Measurements from ENCODE around the gene PRG3. TPM values are rescaled to one million over a fixed set of nuclear protein-coding genes. Genes with fewer than 3 reads are reported as not detected.
"Not testable (repeated sequence)": the region's sequence is repeated elsewhere in the genome, so short reads cannot be mapped to it uniquely, and the experiment has no call there.

The PRG3 gene
- total RNA-seq, 1 experiment from 2014 or later: not detected

DNA sequence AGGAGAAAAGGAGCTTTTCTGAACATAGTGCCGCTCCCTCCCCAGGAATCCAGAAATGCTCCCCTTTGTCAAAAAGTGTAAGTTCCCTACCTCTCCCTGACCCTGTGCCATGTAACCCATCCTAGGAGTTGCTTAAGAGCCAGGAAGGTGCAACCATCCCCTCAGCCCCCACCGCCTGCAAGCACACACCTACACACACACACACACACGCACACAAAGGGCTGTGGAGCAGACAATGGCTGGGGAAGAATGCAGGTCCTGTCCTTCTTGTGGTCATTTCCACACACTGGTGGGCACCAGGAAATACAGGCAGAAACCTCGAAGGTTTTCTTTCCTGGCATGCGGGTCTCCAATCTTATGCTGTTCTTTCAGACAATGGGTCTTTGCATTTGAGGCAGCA is 41.6 kb downstream of the PRG3 start (continued):
- TF ChIP-seq, protein P1, sequence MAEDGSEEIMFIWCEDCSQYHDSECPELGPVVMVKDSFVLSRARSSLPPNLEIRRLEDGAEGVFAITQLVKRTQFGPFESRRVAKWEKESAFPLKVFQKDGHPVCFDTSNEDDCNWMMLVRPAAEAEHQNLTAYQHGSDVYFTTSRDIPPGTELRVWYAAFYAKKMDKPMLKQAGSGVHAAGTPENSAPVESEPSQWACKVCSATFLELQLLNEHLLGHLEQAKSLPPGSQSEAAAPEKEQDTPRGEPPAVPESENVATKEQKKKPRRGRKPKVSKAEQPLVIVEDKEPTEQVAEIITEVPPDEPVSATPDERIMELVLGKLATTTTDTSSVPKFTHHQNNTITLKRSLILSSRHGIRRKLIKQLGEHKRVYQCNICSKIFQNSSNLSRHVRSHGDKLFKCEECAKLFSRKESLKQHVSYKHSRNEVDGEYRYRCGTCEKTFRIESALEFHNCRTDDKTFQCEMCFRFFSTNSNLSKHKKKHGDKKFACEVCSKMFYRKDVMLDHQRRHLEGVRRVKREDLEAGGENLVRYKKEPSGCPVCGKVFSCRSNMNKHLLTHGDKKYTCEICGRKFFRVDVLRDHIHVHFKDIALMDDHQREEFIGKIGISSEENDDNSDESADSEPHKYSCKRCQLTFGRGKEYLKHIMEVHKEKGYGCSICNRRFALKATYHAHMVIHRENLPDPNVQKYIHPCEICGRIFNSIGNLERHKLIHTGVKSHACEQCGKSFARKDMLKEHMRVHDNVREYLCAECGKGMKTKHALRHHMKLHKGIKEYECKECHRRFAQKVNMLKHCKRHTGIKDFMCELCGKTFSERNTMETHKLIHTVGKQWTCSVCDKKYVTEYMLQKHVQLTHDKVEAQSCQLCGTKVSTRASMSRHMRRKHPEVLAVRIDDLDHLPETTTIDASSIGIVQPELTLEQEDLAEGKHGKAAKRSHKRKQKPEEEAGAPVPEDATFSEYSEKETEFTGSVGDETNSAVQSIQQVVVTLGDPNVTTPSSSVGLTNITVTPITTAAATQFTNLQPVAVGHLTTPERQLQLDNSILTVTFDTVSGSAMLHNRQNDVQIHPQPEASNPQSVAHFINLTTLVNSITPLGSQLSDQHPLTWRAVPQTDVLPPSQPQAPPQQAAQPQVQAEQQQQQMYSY (CRISPR knock-in tag; IDR thresholded peaks at IDR 0.05): no peak
- TF ChIP-seq, protein P2, sequence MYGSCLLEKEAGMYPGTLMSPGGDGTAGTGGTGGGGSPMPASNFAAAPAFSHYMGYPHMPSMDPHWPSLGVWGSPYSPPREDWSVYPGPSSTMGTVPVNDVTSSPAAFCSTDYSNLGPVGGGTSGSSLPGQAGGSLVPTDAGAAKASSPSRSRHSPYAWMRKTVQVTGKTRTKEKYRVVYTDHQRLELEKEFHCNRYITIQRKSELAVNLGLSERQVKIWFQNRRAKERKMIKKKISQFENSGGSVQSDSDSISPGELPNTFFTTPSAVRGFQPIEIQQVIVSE (CRISPR knock-in tag; IDR thresholded peaks at IDR 0.05; ENCODE audit: borderline replicate concordance): no peak
- no peak for TF ChIP-seq TCF7 (CRISPR knock-in tag; IDR thresholded peaks at IDR 0.05; ENCODE audit: low read depth)
- TF ChIP-seq ZNF416 (CRISPR knock-in tag; IDR thresholded peaks at IDR 0.05): no peak
- TF ChIP-seq NFATC4 (CRISPR knock-in tag; IDR thresholded peaks at IDR 0.05): no peak
- no peak for TF ChIP-seq NFE2L1 (CRISPR knock-in tag; IDR thresholded peaks at IDR 0.05)
- no peak for TF ChIP-seq NR3C1 (CRISPR knock-in tag; conservative IDR thresholded peaks at IDR 0.05; ENCODE audit: low read depth)
- no peak for TF ChIP-seq FOXK1 (CRISPR knock-in tag; IDR thresholded peaks at IDR 0.05)
- TF ChIP-seq ZNF121 (CRISPR knock-in tag; IDR thresholded peaks at IDR 0.05): no peak
- no peak for TF ChIP-seq IRF2 (CRISPR knock-in tag; IDR thresholded peaks at IDR 0.05; ENCODE audit: borderline replicate concordance, low read depth)
- TF ChIP-seq, protein P3, sequence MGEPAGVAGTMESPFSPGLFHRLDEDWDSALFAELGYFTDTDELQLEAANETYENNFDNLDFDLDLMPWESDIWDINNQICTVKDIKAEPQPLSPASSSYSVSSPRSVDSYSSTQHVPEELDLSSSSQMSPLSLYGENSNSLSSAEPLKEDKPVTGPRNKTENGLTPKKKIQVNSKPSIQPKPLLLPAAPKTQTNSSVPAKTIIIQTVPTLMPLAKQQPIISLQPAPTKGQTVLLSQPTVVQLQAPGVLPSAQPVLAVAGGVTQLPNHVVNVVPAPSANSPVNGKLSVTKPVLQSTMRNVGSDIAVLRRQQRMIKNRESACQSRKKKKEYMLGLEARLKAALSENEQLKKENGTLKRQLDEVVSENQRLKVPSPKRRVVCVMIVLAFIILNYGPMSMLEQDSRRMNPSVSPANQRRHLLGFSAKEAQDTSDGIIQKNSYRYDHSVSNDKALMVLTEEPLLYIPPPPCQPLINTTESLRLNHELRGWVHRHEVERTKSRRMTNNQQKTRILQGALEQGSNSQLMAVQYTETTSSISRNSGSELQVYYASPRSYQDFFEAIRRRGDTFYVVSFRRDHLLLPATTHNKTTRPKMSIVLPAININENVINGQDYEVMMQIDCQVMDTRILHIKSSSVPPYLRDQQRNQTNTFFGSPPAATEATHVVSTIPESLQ (CRISPR knock-in tag; IDR thresholded peaks at IDR 0.05): no peak
- no peak for TF ChIP-seq ZNF317 (CRISPR knock-in tag; IDR thresholded peaks at IDR 0.05; ENCODE audit: borderline replicate concordance, low read depth)

DNA sequence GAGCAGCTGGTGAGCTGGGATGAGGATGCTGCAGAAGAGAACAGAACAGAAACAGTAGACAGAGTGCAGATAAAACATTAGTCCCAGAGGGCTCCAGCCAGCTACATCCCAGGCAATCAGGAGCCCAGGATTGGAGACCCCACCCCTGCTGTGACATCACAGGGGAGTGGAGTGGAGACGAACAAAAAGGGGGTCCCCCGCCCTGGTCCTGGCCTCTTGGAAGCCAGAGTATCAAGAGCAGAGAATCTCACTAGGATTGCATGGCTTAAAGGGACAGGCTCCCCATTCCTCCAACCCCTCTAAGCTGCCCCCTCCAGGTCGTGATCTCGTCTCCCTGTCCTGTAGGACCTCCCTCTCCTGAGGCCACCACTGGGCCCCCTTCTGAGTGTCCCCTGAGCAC is 42.8 kb downstream of the PRG3 start, which contains the start of gene P2RX3:
P2RX3 (plus strand) TSS at position 211 of the 400 bp plus-strand sequence. CDS start 199 bp downstream, outside the sequence.
- ChIA-PET POLR2A (no interaction called here), CTCF (interaction anchor here (0.9 to 3.7 kb wide), 7 partner anchors 12 to 145 kb away, joined by 3 to 22 read pairs (median 4); partner anchors contain the start of gene TNKS1BP1)
- ATAC-seq (no peak), DNase-seq (ENCODE audit: low spot score) (no peak)
- Mint-ChIP-seq H3K36me3 (peaks cover 15% of the 10 kb centered on the region), H3K9me3 (no peaks in the 10 kb centered on the region), H3K4me1 (peaks cover 54% of the 10 kb centered on the region), H3K27me3 (ENCODE audit: low read depth) (peaks cover 18% of the 10 kb centered on the region), H3K4me3 (no peak within 1 kb of the TSS), H3K27ac (no peak within 1 kb of the TSS)
- TF ChIP-seq ZNF671 (CRISPR knock-in tag; IDR thresholded peaks at IDR 0.05) (no peak), IRF2 (CRISPR knock-in tag; IDR thresholded peaks at IDR 0.05; ENCODE audit: borderline replicate concordance, low read depth) (no peak), TP53 (CRISPR knock-in tag; IDR thresholded peaks at IDR 0.05) (no peak), ATF1 (CRISPR knock-in tag; IDR thresholded peaks at IDR 0.05) (no peak), ETV6 (CRISPR knock-in tag; IDR thresholded peaks at IDR 0.05) (no peak), FOXJ3 (CRISPR knock-in tag; IDR thresholded peaks at IDR 0.05; ENCODE audit: borderline replicate concordance) (no peak), ZNF121 (CRISPR knock-in tag; IDR thresholded peaks at IDR 0.05) (no peak), PRRX2 (CRISPR knock-in tag; IDR thresholded peaks at IDR 0.05) (no peak)
- TF ChIP-seq, protein P4, sequence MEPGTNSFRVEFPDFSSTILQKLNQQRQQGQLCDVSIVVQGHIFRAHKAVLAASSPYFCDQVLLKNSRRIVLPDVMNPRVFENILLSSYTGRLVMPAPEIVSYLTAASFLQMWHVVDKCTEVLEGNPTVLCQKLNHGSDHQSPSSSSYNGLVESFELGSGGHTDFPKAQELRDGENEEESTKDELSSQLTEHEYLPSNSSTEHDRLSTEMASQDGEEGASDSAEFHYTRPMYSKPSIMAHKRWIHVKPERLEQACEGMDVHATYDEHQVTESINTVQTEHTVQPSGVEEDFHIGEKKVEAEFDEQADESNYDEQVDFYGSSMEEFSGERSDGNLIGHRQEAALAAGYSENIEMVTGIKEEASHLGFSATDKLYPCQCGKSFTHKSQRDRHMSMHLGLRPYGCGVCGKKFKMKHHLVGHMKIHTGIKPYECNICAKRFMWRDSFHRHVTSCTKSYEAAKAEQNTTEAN (CRISPR knock-in tag; IDR thresholded peaks at IDR 0.05): no peak
- TF ChIP-seq, protein P5, sequence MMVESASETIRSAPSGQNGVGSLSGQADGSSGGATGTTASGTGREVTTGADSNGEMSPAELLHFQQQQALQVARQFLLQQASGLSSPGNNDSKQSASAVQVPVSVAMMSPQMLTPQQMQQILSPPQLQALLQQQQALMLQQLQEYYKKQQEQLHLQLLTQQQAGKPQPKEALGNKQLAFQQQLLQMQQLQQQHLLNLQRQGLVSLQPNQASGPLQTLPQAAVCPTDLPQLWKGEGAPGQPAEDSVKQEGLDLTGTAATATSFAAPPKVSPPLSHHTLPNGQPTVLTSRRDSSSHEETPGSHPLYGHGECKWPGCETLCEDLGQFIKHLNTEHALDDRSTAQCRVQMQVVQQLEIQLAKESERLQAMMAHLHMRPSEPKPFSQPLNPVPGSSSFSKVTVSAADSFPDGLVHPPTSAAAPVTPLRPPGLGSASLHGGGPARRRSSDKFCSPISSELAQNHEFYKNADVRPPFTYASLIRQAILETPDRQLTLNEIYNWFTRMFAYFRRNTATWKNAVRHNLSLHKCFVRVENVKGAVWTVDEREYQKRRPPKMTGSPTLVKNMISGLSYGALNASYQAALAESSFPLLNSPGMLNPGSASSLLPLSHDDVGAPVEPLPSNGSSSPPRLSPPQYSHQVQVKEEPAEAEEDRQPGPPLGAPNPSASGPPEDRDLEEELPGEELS (CRISPR knock-in tag; IDR thresholded peaks at IDR 0.05): no peak

DNA sequence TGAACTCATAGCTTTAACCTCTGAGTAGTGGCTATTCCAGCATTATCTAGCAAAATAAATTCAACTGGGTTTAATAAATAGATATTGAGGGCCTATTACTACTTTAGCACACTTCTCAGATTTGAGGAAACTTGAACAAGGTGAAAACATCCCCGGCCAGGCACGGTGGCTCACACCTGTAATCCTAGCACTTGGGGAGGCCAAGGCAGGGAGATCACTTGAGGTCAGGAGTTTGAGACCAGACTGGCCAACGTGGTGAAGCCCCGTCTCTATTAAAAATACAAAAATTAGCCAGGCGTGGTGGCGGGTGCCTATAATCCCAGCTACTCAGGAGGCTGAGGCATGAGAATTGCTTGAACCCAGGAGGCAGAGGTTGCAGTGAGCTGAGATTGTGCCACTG is 44.1 kb downstream of the PRG3 start:
- DNase-seq (ENCODE audit: low spot score); ATAC-seq; H3K9me3 Mint-ChIP-seq; POLR2A ChIA-PET; H3K4me3 Mint-ChIP-seq; H3K27ac Mint-ChIP-seq: not testable (repeated sequence)
- peaks cover 48% of the 10 kb centered on the region for H3K4me1 Mint-ChIP-seq
- CTCF ChIA-PET: interaction anchor here (2.7 to 3.7 kb wide), 2 partner anchors 9 to 121 kb away, joined by 22 to 23 read pairs; no protein-coding TSS in a partner anchor
- H3K27me3 Mint-ChIP-seq (ENCODE audit: low read depth): peaks cover 16% of the 10 kb centered on the region
- H3K36me3 Mint-ChIP-seq: peaks cover 28% of the 10 kb centered on the region

Measured in WTC11 (cell line).